GM19240 (cell line): ENCODE results near the gene TSPAN14.

Source experiments
- DNase-seq: peaks from one replicate; pipeline ENCODE4 v3.0.0; 2011; ENCODE audit warnings: low spot score; ENCODE audit not compliant: insufficient read length

The TSPAN14 gene

DNA sequence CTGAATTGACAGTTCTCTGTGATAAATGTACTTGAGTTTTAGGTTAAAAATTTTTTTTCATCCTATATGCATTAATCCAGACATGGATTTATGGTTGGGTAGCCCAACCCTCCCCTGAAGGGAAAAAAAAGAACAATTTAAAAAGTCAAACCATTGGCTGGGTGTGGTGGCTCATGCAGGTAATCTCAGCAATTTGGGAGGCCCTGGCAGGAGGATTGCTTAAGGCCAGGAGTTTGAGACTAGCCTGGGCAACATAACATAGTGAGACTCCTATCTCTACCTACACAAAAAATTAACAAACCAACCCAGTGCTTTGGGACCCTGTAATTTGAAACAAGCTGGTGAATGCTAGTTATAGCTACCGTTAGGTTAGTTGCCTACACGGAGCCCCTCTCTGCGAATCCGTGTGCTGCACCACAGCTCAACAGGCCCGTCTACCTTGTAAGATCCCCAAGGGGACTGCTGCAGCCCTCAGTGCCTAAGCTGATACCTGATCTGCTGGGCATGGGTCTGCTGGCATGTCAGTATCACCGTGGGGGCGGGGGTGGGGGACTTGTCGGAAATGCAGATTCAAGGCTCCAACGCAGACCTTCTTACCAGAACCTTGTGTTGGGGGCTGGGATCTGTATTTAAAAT, 32.8 kb downstream of the TSPAN14 start:
- DNase-seq = no peak

DNA sequence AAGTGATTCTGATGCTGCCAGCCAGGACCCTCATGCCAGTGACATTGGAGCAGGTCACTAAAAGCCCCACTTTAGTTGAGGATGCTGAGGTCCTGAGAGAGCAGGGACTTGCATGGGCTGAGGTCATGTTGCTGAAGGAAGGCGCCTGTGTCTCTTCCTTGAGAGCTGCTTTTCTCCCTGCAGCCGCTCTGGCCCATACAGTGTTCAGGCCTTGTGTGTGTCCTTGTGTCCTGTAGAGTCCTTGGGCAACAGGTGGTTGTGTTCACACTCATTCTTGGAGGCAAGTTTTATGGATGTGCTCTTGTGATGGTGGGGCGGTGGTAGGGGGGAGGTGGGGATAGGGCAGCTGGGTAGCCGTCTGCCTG, 33.3 kb downstream of the TSPAN14 start:
- DNase-seq = no peak

DNA sequence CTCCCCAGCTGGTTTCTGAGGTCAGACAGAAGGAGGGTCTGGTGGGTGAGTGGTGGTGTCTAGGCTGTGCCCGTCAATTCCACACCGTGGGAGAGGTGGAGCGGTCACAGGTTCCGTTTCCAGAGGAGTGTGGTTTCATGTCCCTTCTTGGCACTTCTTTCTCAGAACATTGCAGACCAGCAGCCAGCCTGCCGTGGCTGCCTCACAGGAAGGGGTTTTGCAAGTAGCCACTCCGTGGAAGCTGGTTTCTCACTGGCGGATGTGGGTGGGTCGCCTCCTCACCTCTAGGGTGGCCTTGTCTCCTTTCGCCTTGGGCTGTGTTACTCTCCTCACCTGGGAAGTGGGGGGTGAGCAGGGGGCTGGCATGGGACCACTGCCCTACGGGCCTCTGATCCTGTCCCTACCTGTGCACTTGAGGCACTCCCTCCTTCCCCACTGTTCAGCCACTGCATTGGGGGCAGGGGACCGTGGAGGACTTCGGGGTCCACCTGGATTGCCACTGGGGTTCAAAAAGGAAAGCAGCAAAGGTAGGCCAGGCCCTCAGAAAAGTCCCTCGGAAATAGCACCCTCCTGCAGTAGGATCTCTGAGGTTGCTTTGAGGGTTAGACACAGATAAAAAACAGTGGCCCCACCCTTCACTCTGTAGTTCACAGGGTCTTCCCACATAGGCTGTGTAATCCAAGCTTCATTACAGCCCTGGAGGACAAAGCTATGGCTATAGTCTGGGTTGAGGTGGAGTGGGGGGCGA, 33.9 kb downstream of the TSPAN14 start:
- no peak for DNase-seq

DNA sequence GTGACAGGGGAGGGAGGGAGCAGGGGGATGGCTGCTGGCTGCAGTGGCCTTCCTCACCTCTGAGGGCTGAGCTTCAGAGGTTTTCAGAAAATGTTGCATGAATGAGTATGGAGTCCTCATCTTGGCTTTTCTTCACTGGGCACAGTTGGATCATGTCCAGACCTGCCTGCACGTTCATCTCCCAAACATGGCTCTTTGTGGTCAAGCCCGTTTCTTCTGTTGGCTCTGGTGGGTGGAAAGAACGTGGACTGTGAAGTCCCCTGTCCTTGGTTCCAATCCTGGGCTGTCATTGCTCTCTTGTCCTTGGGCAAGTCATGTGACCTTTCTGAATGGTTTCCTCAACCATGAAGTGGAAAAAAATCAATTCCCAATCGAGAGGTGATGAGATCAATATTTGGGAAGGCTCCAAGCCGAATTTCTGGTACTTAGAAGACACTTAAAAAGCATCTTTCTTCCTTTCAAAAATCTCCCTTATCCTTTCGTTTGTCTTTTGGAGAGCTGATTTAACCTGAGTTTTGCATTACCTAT, 34.5 kb downstream of the TSPAN14 start:
- no peak for DNase-seq

DNA sequence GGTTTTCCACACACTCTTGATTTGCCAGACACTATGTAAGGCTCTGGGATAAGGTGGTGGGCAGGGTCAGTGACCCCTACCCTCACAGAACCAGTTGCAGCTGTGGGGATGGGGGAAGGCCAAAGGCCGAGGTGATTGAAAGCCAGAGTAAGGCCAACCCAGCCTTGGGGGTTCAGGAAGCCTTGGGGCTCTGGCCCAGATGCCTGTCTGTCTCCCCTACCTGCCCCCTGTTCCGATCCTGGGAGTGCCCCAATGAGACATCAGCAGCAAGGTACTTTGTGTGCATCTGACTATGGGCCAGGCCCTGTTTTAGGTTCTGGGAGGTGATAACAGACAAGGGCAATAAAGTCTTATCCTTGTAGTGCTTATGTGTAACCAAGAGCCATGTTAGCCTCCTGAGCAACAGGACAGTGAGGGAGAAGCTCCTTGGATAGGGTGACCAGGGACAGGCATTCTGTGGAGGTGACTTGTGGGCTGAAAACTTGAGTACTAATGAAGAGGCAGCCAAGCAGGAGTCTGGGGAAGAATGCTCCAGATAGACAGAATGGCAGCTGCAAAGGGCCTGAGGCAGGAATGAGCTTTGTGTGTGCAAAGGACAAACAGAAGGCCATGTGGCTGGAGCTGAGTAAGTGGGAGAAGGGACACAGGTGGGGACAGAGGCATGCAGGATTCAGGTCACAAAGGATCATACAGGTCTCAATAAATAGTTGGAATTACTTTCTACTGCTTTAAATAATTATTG, 35.4 kb downstream of the TSPAN14 start:
- DNase-seq = no peak

DNA sequence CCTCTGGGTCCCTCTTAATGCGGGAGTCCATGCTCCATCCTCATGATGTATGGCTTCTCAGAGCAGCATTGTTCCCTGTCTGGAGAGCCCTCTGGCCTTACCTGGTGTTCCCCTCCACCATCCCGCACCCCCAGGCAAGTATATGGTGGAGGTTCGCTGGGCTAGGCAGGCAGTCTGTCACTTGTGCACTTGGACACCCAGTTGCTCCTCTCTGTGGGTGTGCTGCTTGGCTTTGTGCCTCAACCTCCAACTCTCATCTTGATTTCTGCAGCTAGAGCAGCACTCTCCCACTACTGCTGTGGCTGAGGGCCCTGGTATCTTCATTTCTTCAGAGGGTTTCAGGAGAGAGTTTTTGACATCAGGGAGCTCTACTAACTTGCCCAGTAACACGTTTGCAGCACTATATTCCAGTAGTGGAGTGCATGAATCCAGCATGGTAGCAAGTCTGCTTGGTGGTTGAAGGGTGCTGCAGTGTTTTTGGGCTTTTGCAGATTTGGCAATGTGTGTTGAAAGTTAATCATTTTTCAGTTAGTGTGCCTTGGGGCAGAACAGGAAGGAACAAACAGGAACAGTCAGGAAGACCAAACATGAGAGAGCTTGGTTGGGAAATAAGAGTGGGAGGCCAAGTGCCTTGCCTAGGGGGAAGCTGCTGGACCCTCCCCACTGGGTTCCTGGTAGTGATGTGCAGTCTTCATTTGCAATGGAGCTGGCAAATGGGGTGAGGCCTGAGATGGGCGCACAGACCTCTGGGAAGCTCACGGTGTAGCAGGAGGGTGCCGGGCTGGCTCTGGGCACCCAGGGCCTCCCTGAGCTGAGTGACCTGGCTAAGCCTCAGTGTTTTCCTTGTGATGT, 37.4 kb downstream of the TSPAN14 start:
- no peak for DNase-seq

DNA sequence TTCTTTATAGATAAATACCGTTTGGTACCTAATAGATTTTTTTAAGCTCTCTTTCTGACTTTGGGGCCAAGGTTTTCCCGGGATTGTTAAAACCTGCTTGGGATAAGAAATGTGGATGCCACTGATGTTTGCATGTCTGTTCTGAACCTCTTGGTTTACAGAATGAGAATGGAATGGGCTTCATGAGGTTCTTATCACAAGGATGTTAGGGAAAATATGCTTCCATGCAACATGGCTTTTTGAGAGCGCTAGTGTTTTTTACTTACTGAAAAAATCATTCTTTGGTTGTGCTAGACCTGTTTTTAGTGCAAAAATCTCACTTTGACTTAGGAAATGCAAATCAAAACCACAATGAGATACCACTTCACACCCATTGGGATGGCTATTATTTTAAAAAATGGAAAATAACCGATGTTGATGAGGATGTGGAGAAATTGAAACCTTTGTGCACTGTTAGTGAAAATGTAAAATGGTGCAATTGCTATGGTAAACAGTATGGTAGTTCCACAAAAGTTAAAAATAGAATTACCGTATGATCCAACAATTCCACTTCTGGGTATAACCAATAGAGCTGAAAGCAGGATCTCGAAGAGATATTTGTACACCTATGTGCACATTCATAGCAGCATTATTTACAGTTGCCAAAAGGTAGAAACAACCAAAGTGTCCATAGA, 38.9 kb downstream of the TSPAN14 start:
- DNase-seq = no peak

DNA sequence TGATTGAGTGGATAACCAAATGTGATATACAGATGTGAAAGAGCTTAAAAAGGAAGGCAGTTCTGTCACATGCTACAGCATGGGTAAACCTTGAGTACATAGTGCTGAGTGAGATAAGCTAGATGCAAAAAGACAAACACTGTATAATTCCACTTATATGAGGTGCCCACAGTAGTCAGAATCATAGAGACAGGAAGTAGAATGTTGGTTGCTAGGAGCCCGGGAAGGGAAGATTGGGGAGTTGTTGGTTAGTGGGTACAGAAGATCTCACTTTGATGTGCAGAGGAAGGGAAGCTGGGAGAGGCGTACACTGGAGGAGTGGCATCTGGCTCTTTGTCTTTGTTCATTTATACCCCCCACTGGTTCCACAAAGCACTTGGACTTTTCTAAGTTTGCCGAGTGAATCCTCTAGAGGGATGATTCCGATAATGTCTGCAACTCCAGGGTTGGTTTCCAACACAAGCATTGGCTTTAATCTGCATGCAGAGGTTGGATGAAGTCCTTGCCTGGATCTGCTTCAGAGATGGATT, 39.5 kb downstream of the TSPAN14 start:
- DNase-seq = no peak

DNA sequence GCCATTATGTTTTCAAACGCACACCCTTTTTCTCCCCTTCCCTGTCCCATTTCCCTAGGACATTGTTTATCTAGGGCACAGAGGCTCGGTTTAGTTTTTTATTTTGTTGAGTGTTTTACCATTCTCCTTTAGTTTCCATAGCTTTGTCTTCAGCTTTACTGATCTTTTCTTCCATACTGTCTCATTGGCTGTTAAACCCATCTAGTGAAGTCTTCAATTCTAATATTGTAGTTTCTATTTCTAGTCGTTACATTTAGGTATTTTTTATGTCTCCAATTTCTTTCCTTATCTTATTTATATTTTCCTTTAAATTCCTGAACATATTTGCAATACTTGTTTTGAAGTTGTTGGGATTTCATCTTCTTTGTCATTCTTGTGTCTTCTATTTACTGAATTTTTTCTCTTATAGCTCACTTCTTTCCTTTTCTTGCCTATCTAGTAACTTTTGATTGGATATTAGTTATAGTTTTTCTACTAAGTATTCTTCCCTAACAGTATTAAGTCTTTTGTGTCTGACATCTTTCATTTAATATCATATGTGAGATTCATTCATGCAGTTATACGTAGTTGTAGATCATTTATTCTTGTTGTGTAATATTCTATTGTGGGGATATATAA, 42.6 kb downstream of the TSPAN14 start:
- DNase-seq = no peak

DNA sequence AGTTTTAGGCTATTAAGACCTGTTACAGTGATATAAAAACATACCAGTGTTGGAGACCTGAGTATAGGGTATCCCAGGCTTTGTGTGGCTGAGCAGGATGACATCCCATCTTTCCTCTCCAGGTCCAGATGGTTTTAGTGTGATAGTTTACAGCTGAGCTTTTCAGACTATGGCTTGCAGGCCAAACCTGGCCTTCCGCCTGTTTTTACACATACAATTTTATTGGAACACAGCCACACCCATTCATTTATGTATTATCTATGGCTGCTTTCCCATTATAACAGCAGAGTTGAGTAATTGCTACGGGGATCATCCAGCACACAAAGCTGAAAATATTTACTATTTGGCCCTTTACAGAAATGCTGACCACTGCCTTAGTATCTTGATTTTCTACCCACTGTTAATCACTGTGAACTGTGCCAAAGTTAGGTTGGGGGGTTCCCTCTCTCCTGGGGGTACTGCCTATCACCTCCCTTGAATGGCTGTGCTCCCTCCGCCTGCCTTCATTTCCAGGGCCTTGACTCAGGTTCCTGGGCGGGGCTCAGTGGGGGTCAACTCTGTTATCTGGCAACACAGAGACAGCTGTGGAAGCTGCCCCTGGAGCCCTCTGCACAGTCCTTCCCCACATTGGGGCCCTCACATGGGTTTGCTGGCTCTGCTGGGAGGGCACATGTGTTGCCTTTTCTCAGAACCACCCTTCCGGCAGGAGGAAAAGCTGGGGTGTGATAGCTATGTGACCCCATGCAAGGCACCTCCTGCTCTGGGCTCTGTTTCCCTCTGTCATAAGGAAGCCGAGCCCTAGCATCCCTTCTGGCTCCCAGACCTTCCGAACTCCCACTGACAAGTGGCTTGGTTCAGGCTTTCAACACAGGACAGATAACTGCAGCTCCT, 43.3 kb downstream of the TSPAN14 start:
- no peak for DNase-seq

DNA sequence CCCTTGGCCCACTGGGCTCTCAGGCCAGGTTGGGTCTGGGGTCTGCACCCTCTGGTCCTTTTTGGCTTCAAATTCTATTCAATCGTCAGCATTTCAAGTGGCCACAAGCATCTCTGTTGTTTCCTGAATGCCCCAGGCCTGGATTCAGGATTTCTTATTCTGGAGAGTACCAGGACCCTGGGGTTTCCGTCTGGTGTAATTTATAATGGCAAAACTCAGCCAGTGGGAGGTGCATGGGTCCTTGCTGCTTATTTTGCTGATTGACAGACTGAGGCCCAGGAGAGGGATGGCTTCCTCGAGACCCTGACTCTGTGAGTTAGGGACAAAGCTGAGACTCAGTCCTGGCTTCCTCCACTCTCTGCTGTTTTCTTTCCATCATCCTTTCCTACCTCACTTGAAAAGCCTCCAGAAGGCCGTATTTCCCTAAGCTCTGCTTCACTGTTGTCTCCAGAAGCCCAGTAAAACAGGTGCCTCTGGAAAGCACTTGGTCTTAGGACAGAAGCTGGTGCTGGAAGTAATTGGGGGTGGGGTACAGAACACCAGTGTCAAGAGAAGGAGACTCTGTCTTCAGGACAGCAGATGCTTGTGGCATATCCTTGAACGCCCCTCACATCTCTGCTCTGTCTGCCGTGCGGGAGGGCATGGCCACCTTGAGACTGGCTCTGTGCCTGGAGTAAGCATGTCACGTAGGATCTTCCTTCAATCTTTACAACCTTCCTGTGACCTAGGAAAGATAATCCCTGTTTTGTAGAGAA, 44.1 kb downstream of the TSPAN14 start:
- no peak for DNase-seq

DNA sequence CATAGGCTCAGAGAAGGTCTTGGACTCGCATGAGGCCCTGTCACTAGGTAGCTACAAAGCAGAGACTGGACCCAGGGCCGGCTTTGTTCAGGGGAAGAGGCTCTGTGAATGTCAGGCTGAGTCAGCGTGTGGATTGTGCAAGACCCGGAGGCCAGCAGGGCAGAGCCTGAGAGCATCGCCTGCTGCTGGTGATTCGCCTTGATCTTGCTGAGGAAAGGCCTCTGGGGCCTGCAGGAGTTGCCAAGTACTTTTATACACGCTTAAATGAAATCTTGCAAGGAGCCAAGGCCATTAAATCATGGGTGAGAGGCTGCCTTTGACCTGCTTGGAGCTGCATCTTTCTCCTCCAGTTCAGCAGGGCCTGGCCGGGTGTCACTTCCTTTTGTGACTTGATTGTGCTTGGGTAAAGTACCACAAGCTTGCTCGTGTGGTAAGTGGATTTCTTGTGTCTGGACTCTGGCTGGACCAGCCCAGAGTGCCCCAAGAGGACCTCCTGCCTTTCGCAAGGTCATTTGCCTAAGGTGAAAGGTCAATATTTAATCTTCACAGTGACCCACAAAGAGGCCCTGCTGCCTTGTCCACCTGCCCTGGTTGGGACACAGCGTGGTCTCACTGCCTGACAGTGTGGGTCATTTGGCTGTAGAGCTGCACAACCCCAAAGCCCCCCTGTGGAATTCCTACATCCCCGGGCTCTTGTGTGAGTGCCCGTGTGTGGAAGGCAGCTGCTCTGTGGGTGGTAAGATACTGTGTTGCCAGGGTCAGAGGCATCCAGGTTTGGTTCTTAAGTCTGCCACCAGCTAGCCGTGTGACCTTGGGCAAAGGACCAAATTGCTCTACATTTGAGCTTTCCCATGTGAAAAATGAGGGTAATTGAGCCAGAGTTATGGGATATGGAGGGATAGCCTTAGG, 45.0 kb downstream of the TSPAN14 start:
- no peak for DNase-seq

DNA sequence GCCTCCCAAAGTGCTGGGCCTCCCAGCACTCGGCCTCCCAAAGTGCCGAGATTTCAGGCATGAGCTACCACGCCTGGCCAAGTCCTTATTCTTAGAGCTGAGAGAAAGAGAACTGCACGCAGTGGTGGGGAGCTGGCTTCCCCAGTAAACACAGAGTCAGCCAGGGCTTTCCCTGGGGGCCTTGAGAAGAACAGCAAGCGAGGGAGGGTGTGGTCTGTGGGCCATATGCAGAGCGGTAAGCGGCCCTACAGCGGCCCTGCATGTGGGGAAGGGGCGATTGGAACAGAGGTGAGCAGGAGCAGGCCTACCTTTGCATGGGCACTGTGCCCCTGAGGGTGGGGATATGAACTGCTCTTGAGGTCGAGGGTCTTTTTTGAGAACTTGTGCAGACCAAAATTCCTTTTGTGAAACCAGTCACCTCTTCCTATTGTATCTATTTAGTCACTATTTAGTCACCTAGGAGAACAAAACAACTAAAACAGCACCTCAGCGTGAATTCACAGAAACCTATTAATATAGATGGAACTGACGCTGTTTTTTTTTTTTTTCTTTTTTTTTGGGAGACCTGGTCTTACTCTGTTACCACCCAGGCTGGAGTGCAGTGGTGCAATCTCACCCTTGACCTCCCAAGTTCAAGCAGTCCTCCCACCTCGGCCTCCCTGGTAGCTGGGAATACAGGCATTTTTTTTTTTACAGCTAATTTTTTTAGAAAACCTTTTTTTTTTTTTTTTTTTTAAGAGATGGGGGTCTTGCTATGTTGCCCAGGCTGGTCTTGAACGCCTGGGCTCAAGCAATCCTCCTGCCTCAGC, 46.7 kb downstream of the TSPAN14 start:
- no peak for DNase-seq

DNA sequence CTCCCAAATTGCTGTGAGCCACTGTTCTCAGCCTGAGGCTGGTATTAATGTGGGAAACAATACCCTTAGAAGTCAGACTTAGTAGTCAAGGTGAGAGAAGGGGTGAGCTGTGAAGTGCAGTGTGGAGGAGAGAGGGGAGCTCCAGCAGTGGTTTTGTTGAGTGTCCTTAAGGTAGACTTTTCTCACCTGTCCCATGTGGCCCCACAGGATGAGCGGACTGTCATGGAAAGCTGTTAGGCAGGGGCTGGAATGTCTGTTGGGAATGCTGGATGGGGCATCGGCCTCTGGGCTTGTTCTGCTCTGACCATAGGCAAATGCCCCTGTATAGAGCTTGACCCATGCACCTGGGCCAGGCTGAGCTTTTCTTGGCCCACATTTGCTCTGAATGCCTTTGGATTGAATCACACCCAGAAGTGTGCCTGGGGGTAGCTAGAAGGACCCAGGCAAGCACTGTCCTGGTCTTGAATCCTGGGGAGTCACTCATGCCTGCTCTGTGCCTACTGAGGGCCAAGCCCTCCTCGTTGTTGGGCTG, 47.3 kb downstream of the TSPAN14 start:
- DNase-seq = no peak

DNA sequence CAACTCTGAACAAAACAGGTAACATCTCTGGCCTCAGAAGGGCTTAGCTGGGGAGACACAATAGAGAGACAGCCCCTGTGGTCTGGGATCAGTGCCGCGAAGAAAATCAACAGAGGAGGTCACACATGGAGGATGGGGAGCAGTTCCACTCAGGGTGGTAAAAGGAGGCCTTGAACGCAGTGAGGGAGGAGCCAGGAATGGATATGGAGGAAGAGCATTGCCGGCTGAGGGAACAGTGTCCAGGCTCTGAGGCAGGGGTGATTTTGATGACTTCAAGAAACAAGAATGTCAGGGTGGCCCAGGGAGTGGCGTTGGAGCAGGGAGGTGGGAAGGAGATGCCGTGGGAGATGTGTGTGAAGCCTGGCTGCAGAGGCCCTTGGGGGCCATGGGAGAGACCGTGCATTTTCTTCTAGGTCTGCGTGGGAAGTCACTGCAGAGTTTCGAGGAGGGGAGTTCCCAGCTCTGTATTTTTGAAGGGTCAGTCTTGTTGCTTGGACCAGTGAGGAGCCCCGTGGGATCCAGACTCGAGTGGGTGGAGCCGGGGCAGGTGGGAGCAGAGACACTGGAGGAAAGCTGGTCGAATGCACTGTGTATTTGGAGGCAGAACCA, 47.9 kb downstream of the TSPAN14 start:
- DNase-seq = no peak
